Prostate gland (tissue), 2 donors: ENCODE measurements around the gene CDKL5. TPM values are rescaled to one million over a fixed set of nuclear protein-coding genes. Genes with fewer than 3 reads are reported as not detected.
"Not testable (repeated sequence)": the region's sequence is repeated elsewhere in the genome, so short reads cannot be mapped to it uniquely, and the experiment has no call there.

Experiments
- DNase-seq: peaks from one replicate; pipeline ENCODE4 v3.0.0-alpha.2; 2019; ENCODE audit warnings: low spot score
- H3K27ac ChIP-seq, 2 donors: fragments of 200-600 bp; sonication (generic); 2 replicates each; pipeline ENCODE4 v1.5.1; 2017 to 2019
- H3K27me3 ChIP-seq: fragments of 200-600 bp; sonication (generic); replicated peaks from 2 replicates; pipeline ENCODE4 v1.5.1; 2019; ENCODE audit not compliant: insufficient read depth
- H3K36me3 ChIP-seq, 2 donors: fragments of 200-600 bp; sonication (generic); 1 replicate in 1 of 2; 2 replicates in 1 of 2; pipeline versions ENCODE4 v1.5.1 to v1.8.1; 2017 to 2019
- H3K4me1 ChIP-seq: fragments of 200-600 bp; sonication (generic); replicated peaks from 2 replicates; pipeline ENCODE4 v1.5.1; 2019
- H3K4me3 ChIP-seq, 2 donors: fragments of 200-600 bp; sonication (generic); 2 replicates each; pipeline ENCODE4 v1.5.1; 2017 to 2019
- H3K9me3 ChIP-seq: fragments of 200-600 bp; sonication (generic); 2 replicates; pipeline ENCODE4 v1.5.1; 2017
- POLR2A ChIP-seq: fragments of 450-650 bp; IDR thresholded peaks from one replicate; pipeline ENCODE4 v1.6.1; 2016; ENCODE audit warnings: antibody characterized with exemption, mild to moderate bottlenecking
- POLR2AphosphoS5 ChIP-seq: sonication (generic); formaldehyde crosslinking; IDR thresholded peaks from one replicate; pipeline ENCODE4 v1.6.1; 2017; ENCODE audit warnings: antibody characterized with exemption
- WGBS: methylation state at CpG from one replicate; pipeline ENCODE4 v1.1.5; 2018; 5-methylcytosine and 5-hydroxymethylcytosine counted together
- intact Hi-C: fragments of 100-400 bp; cut with DNase I; formaldehyde crosslinking; loops from one replicate; pipeline ENCODE4 v1.14.2; 2022
- total RNA-seq, 2 donors: library from RNA; depleted of rRNA; stranded (reverse); fragments of >200 nt; gene quantifications; one replicate each; pipeline ENCODE4 v1.1.0, GENCODE V29; 2016
- TF ChIP-seq, protein P1 (sequence below), 4 experiments: fragments of 200-600 bp in 2 of 4; fragments of 450-650 bp in 2 of 4; sonication (generic) in 2 of 4; IDR thresholded peaks; 1 replicate in 3 of 4; 2 replicates in 1 of 4; pipeline ENCODE4 v1.5.1; 2016 to 2019; ENCODE audit warnings: antibody characterized with exemption in 4 of 4, mild to moderate bottlenecking in 2 of 4, moderate library complexity in 2 of 4

The CDKL5 gene
- total RNA-seq, 2 donors from 2014 or later: 14.5 to 18.8 TPM

DNA sequence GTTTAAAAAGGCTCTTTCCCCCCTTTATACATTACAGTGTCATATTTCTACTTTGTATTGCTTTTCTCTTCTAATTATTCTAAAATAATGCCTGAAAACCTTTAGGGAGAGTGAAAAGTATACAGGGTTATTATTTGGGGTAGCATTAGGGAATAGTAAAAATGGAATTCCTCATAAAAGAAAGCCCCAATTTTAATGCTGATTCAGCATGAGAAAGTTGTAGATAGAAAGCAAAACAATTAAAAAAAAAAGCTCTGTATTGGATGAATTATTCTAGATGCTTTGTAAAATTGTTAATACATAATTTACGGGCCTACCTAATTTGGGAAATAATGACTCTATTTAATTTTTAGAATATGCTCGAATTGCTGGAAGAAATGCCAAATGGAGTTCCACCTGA, 154.1 kb downstream of the CDKL5 start:
- 95% methylated on average over 2 of the region's 2 CpGs for WGBS
- Histone ChIP-seq H3K27me3 (no peaks in the 10 kb centered on the region), H3K27ac (no peak overlapping the region), H3K9me3 (no peaks in the 10 kb centered on the region), H3K4me3 (no peak overlapping the region), H3K4me1 (no peaks in the 10 kb centered on the region), H3K36me3 (no peaks in the 10 kb centered on the region)
- intact Hi-C loops: no loop called here
- no peak for DNase-seq
- no peak for TF ChIP-seq POLR2AphosphoS5
- TF ChIP-seq POLR2A: no peak
- TF ChIP-seq, protein P1, sequence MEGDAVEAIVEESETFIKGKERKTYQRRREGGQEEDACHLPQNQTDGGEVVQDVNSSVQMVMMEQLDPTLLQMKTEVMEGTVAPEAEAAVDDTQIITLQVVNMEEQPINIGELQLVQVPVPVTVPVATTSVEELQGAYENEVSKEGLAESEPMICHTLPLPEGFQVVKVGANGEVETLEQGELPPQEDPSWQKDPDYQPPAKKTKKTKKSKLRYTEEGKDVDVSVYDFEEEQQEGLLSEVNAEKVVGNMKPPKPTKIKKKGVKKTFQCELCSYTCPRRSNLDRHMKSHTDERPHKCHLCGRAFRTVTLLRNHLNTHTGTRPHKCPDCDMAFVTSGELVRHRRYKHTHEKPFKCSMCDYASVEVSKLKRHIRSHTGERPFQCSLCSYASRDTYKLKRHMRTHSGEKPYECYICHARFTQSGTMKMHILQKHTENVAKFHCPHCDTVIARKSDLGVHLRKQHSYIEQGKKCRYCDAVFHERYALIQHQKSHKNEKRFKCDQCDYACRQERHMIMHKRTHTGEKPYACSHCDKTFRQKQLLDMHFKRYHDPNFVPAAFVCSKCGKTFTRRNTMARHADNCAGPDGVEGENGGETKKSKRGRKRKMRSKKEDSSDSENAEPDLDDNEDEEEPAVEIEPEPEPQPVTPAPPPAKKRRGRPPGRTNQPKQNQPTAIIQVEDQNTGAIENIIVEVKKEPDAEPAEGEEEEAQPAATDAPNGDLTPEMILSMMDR (IDR thresholded peaks at IDR 0.05): no peak

DNA sequence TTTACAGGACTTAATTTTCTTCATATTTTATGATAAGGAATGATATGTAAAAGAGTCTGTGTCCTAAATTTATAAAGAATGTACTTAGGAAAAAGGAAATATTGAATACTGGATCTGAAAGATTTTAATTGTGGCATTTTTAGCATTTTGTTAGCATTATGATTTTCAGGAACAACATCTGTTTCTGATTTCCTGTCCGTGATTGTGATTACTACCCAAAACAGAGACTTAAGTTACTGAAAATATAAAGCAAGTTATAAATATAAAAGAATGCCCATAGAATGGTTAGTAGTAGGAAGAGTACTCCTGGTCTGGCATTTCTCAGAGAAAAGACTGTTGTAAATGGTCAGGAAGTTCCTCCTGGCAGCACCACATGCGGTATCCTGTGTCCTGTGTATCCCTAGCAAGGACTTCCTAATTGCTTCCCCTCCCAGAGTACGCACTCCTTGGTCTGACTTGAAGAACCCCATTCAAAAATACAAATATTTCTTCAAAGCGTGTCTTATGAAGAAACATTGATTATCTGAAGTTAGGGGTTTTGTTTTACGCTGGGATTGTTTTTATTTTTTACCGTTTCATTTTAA, 157.6 kb downstream of the CDKL5 start:
- H3K27me3 ChIP-seq: no peaks in the 10 kb centered on the region
- no peak overlapping the region for H3K27ac ChIP-seq
- TF ChIP-seq POLR2AphosphoS5 (no peak), POLR2A (no peak)
- TF ChIP-seq, protein P1 (IDR thresholded peaks at IDR 0.05): no peak
- H3K36me3 ChIP-seq: no peaks in the 10 kb centered on the region
- 75% methylated on average over 6 of the region's 6 CpGs for WGBS
- H3K4me3 ChIP-seq: no peak overlapping the region
- DNase-seq: no peak
- intact Hi-C loops: no loop called here
- no peaks in the 10 kb centered on the region for H3K4me1 ChIP-seq
- H3K9me3 ChIP-seq: no peaks in the 10 kb centered on the region

DNA sequence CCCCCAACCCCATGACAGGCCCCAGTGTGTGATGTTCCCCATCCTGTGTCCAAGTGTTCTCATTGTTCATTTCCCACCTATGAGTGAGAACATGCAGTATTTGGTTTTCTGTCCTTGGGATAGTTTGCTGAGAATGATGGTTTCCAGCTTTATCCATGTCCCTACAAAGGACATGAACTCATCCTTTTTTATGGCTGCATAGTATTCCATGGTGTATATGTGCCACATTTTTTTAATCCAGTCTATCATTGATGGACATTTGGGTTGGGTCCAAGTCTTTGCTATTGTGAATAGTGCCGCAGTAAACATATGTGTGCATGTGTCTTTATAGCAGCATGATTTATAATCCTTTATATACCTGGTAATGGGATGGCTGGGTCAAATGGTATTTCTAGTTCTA, 163.9 kb downstream of the CDKL5 start:
- intact Hi-C loops, H3K27me3 ChIP-seq, H3K4me1 ChIP-seq, DNase-seq, H3K4me3 ChIP-seq, H3K9me3 ChIP-seq, H3K36me3 ChIP-seq, H3K27ac ChIP-seq: not testable (repeated sequence)
- 100% methylated on average over 1 of the region's 1 CpG for WGBS

DNA sequence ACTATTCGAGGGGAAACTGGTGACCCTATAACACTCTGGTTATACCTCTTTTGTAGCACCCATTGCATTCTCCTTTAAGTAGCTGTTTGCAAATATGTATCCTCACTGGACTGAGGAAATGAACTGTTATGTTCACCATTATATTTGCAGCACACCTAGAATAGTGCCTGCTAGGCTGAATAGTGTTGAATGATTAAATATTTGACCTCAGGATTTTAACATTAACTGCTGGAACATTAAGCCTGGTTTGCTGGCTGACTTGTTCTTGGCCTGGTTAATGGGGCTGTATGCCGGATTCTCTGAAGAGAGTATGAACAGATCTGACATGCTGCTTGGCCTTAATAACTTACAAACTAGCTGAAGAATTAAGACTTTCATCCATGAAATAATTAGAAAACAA, 166.4 kb downstream of the CDKL5 start:
- no peaks in the 10 kb centered on the region for H3K27me3 ChIP-seq
- 67% methylated on average over 2 of the region's 2 CpGs for WGBS
- intact Hi-C loops: no loop called here
- no peak for DNase-seq
- H3K9me3 ChIP-seq: no peaks in the 10 kb centered on the region
- no peak overlapping the region for H3K4me3 ChIP-seq
- no peaks in the 10 kb centered on the region for H3K36me3 ChIP-seq
- H3K27ac ChIP-seq: no peak overlapping the region
- TF ChIP-seq, protein P1 (IDR thresholded peaks at IDR 0.05): no peak
- TF ChIP-seq POLR2AphosphoS5 (no peak), POLR2A (no peak)
- H3K4me1 ChIP-seq: no peaks in the 10 kb centered on the region

DNA sequence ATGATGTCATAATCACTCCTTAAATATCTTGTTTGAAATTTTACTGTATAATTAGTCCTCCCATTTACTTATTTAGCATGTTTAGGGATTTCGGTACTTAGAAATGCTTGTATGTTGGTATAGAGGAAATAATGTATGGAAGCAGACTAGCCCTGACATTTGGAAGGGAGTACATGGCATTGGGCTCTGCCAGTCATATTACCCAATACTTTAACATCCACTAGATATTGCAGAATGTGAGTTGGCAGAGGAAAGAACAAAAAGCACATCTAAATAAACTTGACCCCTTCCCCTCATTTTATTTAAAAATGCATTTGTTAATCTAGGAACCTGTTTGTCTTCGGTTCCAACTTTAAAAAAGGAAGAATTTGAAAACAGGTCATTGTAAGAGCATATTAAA, 168.7 kb downstream of the CDKL5 start:
- 100% methylated on average over 2 of the region's 2 CpGs for WGBS
- no peak overlapping the region for H3K4me3 ChIP-seq
- no peak overlapping the region for H3K27ac ChIP-seq
- intact Hi-C loops: no loop called here
- TF ChIP-seq POLR2A (no peak), POLR2AphosphoS5 (no peak)
- TF ChIP-seq, protein P1 (IDR thresholded peaks at IDR 0.05): no peak
- no peaks in the 10 kb centered on the region for H3K4me1 ChIP-seq
- H3K36me3 ChIP-seq: no peaks in the 10 kb centered on the region
- no peaks in the 10 kb centered on the region for H3K9me3 ChIP-seq
- DNase-seq: no peak
- H3K27me3 ChIP-seq: no peaks in the 10 kb centered on the region
